ENCODE results near the gene TLE4.
"Not testable (repeated sequence)": the region's sequence is repeated elsewhere in the genome, so short reads cannot be mapped to it uniquely, and the experiment has no call there.

The TLE4 gene

DNA sequence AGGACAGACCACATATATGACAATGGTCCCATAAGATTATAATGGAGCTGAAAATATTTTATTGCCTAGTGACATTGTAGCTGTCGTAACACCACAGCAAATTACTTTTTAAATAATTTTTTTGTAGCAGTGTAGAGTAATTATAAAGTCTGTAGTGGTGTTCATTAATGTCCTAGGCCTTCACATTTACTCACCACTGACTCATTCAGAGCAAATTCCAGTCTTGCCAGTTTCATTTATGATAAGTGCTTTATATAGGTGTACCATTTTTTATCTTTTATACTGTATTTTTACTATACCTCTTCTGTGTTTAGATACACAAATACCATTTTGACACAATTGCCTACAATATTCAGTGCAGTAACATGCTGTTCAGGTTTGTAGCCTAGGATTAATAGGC is 67.6 kb downstream of the TLE4 start:
- TF ChIP-seq CTCF (IDR thresholded peaks at IDR 0.05; ENCODE audit: control insufficient read depth, insufficient read depth, low read depth, low read length, missing control alignments): no peak
- no peak for DNase-seq (ENCODE audit: low read depth)
- no peak overlapping the region for H3K4me3 ChIP-seq (ENCODE audit: control insufficient read depth, low read depth, low read length)

DNA sequence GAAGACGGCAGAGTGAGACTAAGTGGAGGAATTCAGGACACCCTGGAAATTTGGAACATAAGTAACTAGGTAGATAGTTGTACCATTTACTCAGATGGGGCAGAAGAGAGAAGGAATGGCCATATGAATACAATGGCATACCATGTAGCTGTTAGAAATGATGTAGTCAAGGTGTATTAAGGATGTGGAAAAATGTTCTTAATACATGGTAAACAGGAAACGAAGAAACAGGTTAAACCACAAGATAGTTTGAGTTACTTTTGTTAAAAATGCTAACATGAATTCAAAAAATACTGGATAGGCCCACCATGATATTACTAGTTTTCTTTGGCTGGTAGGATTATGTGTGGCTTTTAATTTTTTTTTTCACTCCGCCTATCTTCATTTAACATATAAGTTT is 68.3 kb downstream of the TLE4 start:
- not testable (repeated sequence) for DNase-seq (ENCODE audit: low read depth); H3K4me3 ChIP-seq (ENCODE audit: control insufficient read depth, low read depth, low read length)

DNA sequence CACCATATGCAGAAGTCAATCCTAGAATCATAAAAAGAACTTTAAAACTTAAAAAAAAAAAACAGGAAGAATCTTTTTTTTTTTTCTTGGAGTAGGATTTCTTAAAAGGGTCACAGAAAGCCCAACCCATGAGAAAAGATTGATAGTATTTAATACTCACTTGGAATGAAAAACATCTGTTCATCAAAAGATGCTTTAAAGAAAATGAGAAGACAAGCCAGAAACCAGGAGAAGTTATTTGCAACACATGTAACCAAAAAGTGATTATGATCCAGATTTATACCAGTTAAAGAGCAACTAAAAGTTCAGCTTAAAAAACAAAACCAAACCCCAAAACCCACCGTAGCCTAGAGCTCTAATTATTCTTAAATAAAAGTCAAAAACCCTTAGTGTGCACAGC is 69.3 kb downstream of the TLE4 start:
- no peak for TF ChIP-seq CTCF (IDR thresholded peaks at IDR 0.05; ENCODE audit: control insufficient read depth, insufficient read depth, low read depth, low read length, missing control alignments)
- DNase-seq (ENCODE audit: low read depth): no peak
- no peak overlapping the region for H3K4me3 ChIP-seq (ENCODE audit: control insufficient read depth, low read depth, low read length)

- no peak overlapping the region for H3K4me3 ChIP-seq (ENCODE audit: control insufficient read depth, low read depth, low read length)
- DNase-seq (ENCODE audit: low read depth): no peak
- TF ChIP-seq CTCF (IDR thresholded peaks at IDR 0.05; ENCODE audit: control insufficient read depth, insufficient read depth, low read depth, low read length, missing control alignments): no peak
Observed at GRCh38 chr9:79642671-79643070, 70.9 kb downstream of the TLE4 start.

DNA sequence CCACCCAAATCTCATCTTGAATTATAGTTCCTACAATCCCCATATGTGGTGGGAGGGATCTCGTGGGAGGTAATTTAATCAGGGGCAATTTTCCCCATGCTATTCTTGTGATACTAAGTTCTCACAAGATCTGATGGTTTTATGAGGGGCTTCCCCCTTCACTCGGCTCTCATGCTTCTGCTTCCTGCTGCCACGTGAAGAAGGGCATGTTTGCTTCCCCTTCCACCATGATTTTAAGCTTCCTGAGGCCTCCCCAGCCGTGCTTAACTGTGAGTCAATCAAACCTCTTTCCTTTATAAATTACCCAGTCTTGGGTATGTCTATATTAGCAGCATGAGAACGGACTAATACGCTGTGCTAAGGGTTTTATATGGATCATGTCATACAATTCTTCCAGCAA is 72.3 kb downstream of the TLE4 start:
- no peak overlapping the region for H3K4me3 ChIP-seq (ENCODE audit: control insufficient read depth, low read depth, low read length)
- DNase-seq (ENCODE audit: low read depth): no peak
- no peak for TF ChIP-seq CTCF (IDR thresholded peaks at IDR 0.05; ENCODE audit: control insufficient read depth, insufficient read depth, low read depth, low read length, missing control alignments)

GRCh38 chr9:79644601-79645000 is 72.8 kb downstream of the TLE4 start:
- DNase-seq (ENCODE audit: low read depth): no peak
- H3K4me3 ChIP-seq (ENCODE audit: control insufficient read depth, low read depth, low read length): no peak overlapping the region
- TF ChIP-seq CTCF (IDR thresholded peaks at IDR 0.05; ENCODE audit: control insufficient read depth, insufficient read depth, low read depth, low read length, missing control alignments): no peak

DNA sequence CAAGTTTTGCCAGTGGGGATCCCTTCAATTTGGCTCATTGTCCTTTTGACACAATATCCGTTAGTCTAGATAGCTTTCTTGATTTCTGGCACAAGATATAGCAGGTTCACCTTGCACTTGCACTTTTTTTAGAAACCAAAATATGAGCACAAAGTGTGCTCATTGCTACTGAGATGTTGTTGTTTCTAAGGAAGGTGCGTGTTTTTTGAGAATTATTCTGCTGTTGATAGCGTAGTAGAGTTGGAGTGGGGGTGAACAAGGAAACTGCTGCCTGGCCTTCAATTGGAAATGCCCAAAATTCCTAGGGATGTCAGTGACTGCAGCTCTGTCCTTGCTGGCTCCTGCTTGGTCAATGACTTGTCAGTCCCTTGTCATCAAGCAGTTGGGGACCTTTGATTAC is 73.3 kb downstream of the TLE4 start:
- TF ChIP-seq CTCF (IDR thresholded peaks at IDR 0.05; ENCODE audit: control insufficient read depth, insufficient read depth, low read depth, low read length, missing control alignments): no peak
- no peak for DNase-seq (ENCODE audit: low read depth)
- no peak overlapping the region for H3K4me3 ChIP-seq (ENCODE audit: control insufficient read depth, low read depth, low read length)

All from AG09309 (cell line).